ENCODE data around the gene TUT1. TPM values are rescaled to one million over a fixed set of nuclear protein-coding genes. Genes with fewer than 3 reads are reported as not detected.

Gene TUT1
- total RNA-seq, 2 donors from 2014 or later, result 16.0 to 33.5 TPM

DNA sequence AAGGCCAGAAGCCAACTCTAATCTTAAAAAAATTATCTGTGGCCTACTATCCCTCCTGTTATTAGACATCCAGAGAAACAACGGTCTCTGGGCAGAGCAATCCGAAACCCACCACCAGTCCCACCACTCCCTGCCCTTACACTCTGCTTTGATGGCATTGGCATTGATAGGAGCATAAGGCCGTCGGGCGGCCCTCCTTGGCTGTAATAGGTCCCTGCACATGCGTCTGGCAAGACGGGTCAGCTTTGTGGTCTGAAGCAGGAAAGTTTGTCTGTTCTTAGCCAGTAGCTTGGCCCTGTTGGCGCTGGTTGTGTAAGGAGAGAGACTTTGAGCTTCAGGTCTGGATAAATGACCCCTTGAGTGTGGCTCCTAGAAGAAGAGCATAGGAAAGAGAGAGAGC, 3.8 kb upstream of the TUT1 start:
- H3K4me3 Mint-ChIP-seq, result no peak overlapping the region
- peaks cover 43% of the 10 kb centered on the region for H3K4me1 Mint-ChIP-seq
- no peak overlapping the region for H3K27ac ChIP-seq (ENCODE audit: low read depth, low read length)
- no peak overlapping the region for H3K27ac Mint-ChIP-seq
- peaks cover 73% of the 10 kb centered on the region for H3K36me3 ChIP-seq (ENCODE audit: control insufficient read depth, insufficient read depth, low read length)
- no peak overlapping the region for H3K9ac ChIP-seq (ENCODE audit: extremely low read depth, low read length, poor library complexity, severe bottlenecking)
- peaks cover 10% of the 10 kb centered on the region for H3K4me1 ChIP-seq (ENCODE audit: control insufficient read depth, insufficient read depth, low read length)
- peaks cover 70% of the 10 kb centered on the region for H3K36me3 Mint-ChIP-seq (ENCODE audit: low read depth)
- TF ChIP-seq, protein P1, sequence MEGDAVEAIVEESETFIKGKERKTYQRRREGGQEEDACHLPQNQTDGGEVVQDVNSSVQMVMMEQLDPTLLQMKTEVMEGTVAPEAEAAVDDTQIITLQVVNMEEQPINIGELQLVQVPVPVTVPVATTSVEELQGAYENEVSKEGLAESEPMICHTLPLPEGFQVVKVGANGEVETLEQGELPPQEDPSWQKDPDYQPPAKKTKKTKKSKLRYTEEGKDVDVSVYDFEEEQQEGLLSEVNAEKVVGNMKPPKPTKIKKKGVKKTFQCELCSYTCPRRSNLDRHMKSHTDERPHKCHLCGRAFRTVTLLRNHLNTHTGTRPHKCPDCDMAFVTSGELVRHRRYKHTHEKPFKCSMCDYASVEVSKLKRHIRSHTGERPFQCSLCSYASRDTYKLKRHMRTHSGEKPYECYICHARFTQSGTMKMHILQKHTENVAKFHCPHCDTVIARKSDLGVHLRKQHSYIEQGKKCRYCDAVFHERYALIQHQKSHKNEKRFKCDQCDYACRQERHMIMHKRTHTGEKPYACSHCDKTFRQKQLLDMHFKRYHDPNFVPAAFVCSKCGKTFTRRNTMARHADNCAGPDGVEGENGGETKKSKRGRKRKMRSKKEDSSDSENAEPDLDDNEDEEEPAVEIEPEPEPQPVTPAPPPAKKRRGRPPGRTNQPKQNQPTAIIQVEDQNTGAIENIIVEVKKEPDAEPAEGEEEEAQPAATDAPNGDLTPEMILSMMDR (conservative IDR thresholded peaks at IDR 0.05), result no peak
- no peaks in the 10 kb centered on the region for H3K9me3 ChIP-seq (ENCODE audit: control insufficient read depth, low read length)
- DNase-seq, result peak; percentile 36
- H3K27me3 ChIP-seq (ENCODE audit: control insufficient read depth, insufficient read depth, low read length, poor library complexity, severe bottlenecking), result no peaks in the 10 kb centered on the region
- no peak overlapping the region for H3K4me3 ChIP-seq (ENCODE audit: low read length)
- H3K27me3 Mint-ChIP-seq (ENCODE audit: insufficient read depth), result no peaks in the 10 kb centered on the region
- 91 to 98% methylated on average over 8 of the region's 8 CpGs for WGBS, 2 experiments (ENCODE audit: insufficient coverage in 1 of 2, insufficient read length in 1 of 2)
- H3K9me3 Mint-ChIP-seq, result no peaks in the 10 kb centered on the region

DNA sequence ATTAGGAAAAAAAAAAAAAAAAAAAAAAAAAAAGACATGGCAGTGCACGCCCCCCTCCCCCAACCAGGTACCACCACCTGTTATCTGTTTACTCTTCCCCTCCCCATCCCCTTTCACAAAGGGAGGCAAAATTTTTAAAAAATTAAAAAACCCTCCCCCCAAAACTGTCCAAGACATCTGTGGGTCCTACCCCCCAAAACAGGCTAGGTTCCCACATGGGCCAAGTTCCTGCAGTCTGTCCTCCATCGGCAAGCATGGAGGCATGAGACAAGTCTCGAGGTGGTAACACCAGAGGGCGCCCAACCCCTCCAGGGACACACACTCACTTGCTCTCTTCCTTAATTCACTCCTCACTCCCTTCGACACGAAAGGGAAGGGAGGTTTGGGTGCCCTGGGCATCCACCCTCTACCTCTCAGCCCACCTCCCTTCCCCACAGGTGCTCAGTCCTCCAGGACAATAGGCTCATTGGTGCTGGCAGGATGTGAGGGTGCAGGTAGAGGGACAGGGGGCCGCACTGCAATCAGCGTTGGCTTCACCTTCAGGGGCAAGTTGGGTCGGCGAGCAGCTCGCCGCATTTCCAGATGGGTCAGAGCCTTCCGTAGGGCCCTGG, 2.2 kb upstream of the TUT1 start:
- Histone ChIP-seq H3K4me3 (ENCODE audit: low read length) (no peak overlapping the region), H3K36me3 (ENCODE audit: control insufficient read depth, insufficient read depth, low read length) (peaks cover 64% of the 10 kb centered on the region), H3K4me1 (ENCODE audit: control insufficient read depth, insufficient read depth, low read length) (peaks cover 8% of the 10 kb centered on the region), H3K27me3 (ENCODE audit: control insufficient read depth, insufficient read depth, low read length, poor library complexity, severe bottlenecking) (no peaks in the 10 kb centered on the region), H3K27ac (ENCODE audit: low read depth, low read length) (no peak overlapping the region), H3K9me3 (ENCODE audit: control insufficient read depth, low read length) (no peaks in the 10 kb centered on the region), H3K9ac (ENCODE audit: extremely low read depth, low read length, poor library complexity, severe bottlenecking) (no peak overlapping the region)
- WGBS, 2 experiments (ENCODE audit: insufficient coverage in 1 of 2, insufficient read length in 1 of 2), result 76% methylated on average over 9 to 13 of the region's 13 CpGs
- Mint-ChIP-seq H3K27ac (no peak overlapping the region), H3K36me3 (ENCODE audit: low read depth) (peaks cover 60% of the 10 kb centered on the region), H3K27me3 (ENCODE audit: insufficient read depth) (no peaks in the 10 kb centered on the region), H3K4me3 (no peak overlapping the region), H3K4me1 (peaks cover 28% of the 10 kb centered on the region), H3K9me3 (no peaks in the 10 kb centered on the region)
- peak; percentile 93 for DNase-seq
- TF ChIP-seq, protein P1 (conservative IDR thresholded peaks at IDR 0.05), result peak; percentile 88

DNA sequence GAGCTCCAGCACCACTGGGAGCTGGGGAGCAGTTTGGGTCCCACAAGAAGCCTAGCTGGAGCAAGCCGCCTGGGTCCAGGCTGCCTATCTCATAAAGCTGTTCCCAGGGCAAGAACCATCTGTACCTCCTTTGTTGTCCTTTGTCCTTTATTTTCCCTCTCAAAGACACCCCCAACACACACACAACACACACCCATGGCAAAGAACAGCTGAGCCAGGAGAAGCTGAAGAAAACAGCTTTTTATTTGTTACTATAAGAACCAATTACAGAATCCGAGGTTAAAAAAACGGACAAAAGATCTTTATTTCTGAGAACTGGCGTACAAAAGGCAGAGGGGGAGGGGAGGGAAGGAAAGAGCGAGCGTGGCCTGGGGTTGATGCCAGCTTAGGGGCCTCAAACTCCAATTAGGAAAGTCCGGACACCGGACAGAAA, 1.7 kb upstream of the TUT1 start:
- no peak overlapping the region for H3K27ac Mint-ChIP-seq

More for the DNA sequence above, 1.7 kb upstream of the TUT1 start:
- Mint-ChIP-seq H3K4me1 (peaks cover 23% of the 10 kb centered on the region), H3K4me3 (no peak overlapping the region), H3K36me3 (ENCODE audit: low read depth) (peaks cover 57% of the 10 kb centered on the region), H3K9me3 (no peaks in the 10 kb centered on the region), H3K27me3 (ENCODE audit: insufficient read depth) (no peaks in the 10 kb centered on the region)
- H3K9me3 ChIP-seq (ENCODE audit: control insufficient read depth, low read length), result no peaks in the 10 kb centered on the region
- no peak overlapping the region for H3K4me3 ChIP-seq (ENCODE audit: low read length)
- H3K27ac ChIP-seq (ENCODE audit: low read depth, low read length), result peak overlapping the region; percentile 15
- DNase-seq, result no peak
- WGBS, 2 experiments (ENCODE audit: insufficient coverage in 1 of 2, insufficient read length in 1 of 2), result 86% methylated on average over 8 of the region's 8 CpGs; no CpG with 5 or more reads in 1 of the 2 experiments
- H3K9ac ChIP-seq (ENCODE audit: extremely low read depth, low read length, poor library complexity, severe bottlenecking), result no peak overlapping the region
- H3K36me3 ChIP-seq (ENCODE audit: control insufficient read depth, insufficient read depth, low read length), result peaks cover 64% of the 10 kb centered on the region
- H3K27me3 ChIP-seq (ENCODE audit: control insufficient read depth, insufficient read depth, low read length, poor library complexity, severe bottlenecking), result no peaks in the 10 kb centered on the region
- peaks cover 5% of the 10 kb centered on the region for H3K4me1 ChIP-seq (ENCODE audit: control insufficient read depth, insufficient read depth, low read length)
- TF ChIP-seq, protein P1 (conservative IDR thresholded peaks at IDR 0.05), result no peak
